ENCODE measurements around the gene SESN2.

Gene SESN2

GRCh38 chr1:28282426-28283407, 23.4 kb downstream of the SESN2 start:
- Histone ChIP-seq H3K9me2 (replicated peaks; ENCODE audit: low read depth, low read length) (no peaks in the 10 kb centered on the region), H3K36me3 (ENCODE audit: insufficient read depth, low read length) (peaks cover 8% of the 10 kb centered on the region; the same call in 1 of the 2 replicates), H3K9ac (ENCODE audit: low read depth, low read length, poor library complexity, severe bottlenecking) (no peak overlapping the region), H3K4me2 (ENCODE audit: low read depth, low read length, poor library complexity, severe bottlenecking) (no peak overlapping the region), H2AFZ (ENCODE audit: low read length) (no peak overlapping the region), H3K79me2 (ENCODE audit: insufficient read depth, low read length) (no peaks in the 10 kb centered on the region), H3K9me3 (ENCODE audit: insufficient read depth, low read depth, low read length) (no peaks in the 10 kb centered on the region), H3F3A (ENCODE audit: low read depth) (no peaks in the 10 kb centered on the region), H3K4me3 (ENCODE audit: low read length, poor library complexity, severe bottlenecking) (no peak overlapping the region), H3K4me1 (ENCODE audit: insufficient read depth, low read length, poor library complexity, severe bottlenecking) (no peaks in the 10 kb centered on the region), H4K20me1 (ENCODE audit: insufficient read depth, low read length, poor library complexity, severe bottlenecking) (no peaks in the 10 kb centered on the region), H3K27me3 (ENCODE audit: insufficient read depth, low read length, poor library complexity, severe bottlenecking) (no peaks in the 10 kb centered on the region)
- no peak for TF ChIP-seq EZH2phosphoT487 (IDR thresholded peaks at IDR 0.05; ENCODE audit: borderline replicate concordance)
- TF ChIP-seq, protein P1, sequence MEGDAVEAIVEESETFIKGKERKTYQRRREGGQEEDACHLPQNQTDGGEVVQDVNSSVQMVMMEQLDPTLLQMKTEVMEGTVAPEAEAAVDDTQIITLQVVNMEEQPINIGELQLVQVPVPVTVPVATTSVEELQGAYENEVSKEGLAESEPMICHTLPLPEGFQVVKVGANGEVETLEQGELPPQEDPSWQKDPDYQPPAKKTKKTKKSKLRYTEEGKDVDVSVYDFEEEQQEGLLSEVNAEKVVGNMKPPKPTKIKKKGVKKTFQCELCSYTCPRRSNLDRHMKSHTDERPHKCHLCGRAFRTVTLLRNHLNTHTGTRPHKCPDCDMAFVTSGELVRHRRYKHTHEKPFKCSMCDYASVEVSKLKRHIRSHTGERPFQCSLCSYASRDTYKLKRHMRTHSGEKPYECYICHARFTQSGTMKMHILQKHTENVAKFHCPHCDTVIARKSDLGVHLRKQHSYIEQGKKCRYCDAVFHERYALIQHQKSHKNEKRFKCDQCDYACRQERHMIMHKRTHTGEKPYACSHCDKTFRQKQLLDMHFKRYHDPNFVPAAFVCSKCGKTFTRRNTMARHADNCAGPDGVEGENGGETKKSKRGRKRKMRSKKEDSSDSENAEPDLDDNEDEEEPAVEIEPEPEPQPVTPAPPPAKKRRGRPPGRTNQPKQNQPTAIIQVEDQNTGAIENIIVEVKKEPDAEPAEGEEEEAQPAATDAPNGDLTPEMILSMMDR (conservative IDR thresholded peaks at IDR 0.05; ENCODE audit: low read length), result no peak

DNA sequence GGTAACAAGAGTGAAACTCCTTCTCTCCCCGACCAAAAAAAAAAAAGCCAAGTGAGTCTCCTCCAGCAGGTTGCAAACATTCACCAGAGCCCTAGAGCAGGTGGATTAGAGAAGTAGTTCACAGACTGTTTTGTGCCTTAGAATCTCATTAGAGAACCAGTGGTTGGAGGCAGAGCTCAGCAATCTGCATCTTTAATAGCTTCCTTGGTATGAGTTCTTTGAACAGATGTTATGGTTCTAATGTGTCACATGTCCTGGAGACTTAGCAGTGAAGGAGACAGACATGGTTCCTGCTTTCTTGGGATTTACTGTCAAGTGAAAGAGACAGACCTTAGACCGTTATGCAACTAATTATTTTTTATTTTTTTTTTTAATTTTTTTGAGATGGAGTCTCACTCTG, 26.8 kb downstream of the SESN2 start:
- Histone ChIP-seq H3K9me3 (ENCODE audit: insufficient read depth, low read depth, low read length) (no peaks in the 10 kb centered on the region), H3K4me1 (ENCODE audit: insufficient read depth, low read length, poor library complexity, severe bottlenecking) (no peaks in the 10 kb centered on the region), H3F3A (ENCODE audit: low read depth) (no peaks in the 10 kb centered on the region), H3K9me2 (replicated peaks; ENCODE audit: low read depth, low read length) (no peaks in the 10 kb centered on the region), H4K20me1 (ENCODE audit: insufficient read depth, low read length, poor library complexity, severe bottlenecking) (no peaks in the 10 kb centered on the region), H3K4me2 (ENCODE audit: low read depth, low read length, poor library complexity, severe bottlenecking) (no peak overlapping the region), H2AFZ (ENCODE audit: low read length) (no peak overlapping the region; the same call in 1 of the 2 replicates), H3K9ac (ENCODE audit: low read depth, low read length, poor library complexity, severe bottlenecking) (no peak overlapping the region), H3K36me3 (ENCODE audit: insufficient read depth, low read length) (peaks cover under 1% of the 10 kb centered on the region; the same call in 1 of the 2 replicates), H3K79me2 (ENCODE audit: insufficient read depth, low read length) (no peaks in the 10 kb centered on the region), H3K4me3 (ENCODE audit: low read length, poor library complexity, severe bottlenecking) (no peak overlapping the region), H3K27me3 (ENCODE audit: insufficient read depth, low read length, poor library complexity, severe bottlenecking) (no peaks in the 10 kb centered on the region)
- TF ChIP-seq EZH2phosphoT487 (IDR thresholded peaks at IDR 0.05; ENCODE audit: borderline replicate concordance), result no peak
- TF ChIP-seq, protein P1 (conservative IDR thresholded peaks at IDR 0.05; ENCODE audit: low read length), result no peak

DNA sequence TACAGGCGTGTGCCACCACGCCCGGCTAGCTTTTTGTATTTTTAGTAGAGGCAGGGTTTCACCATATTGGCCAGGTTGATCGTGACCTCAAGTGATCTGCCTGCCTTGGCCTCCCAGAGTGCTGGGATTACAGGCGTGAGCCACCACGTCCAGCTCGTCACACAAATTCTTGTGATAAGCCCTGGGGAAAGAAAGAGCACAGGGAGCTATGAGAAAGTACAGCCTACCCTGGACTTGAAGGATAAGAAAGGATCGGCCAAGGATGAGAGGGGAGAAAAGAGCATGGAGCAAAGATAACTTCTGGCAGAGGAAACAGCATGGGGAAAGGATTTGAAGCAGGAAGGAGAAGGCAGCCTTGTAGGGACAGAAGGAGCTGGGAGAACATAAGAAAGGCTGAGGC, 29.2 kb downstream of the SESN2 start:
- H3K4me2 ChIP-seq (ENCODE audit: low read depth, low read length, poor library complexity, severe bottlenecking), result no peak overlapping the region
- no peak for TF ChIP-seq EZH2phosphoT487 (IDR thresholded peaks at IDR 0.05; ENCODE audit: borderline replicate concordance)
- TF ChIP-seq, protein P1 (conservative IDR thresholded peaks at IDR 0.05; ENCODE audit: low read length), result no peak
- H3K27me3 ChIP-seq (ENCODE audit: insufficient read depth, low read length, poor library complexity, severe bottlenecking), result no peaks in the 10 kb centered on the region
- no peaks in the 10 kb centered on the region for H3K9me2 ChIP-seq (replicated peaks; ENCODE audit: low read depth, low read length)
- no peaks in the 10 kb centered on the region for H4K20me1 ChIP-seq (ENCODE audit: insufficient read depth, low read length, poor library complexity, severe bottlenecking)
- no peaks in the 10 kb centered on the region for H3K79me2 ChIP-seq (ENCODE audit: insufficient read depth, low read length)
- no peaks in the 10 kb centered on the region for H3K9me3 ChIP-seq (ENCODE audit: insufficient read depth, low read depth, low read length)
- H3F3A ChIP-seq (ENCODE audit: low read depth), result no peaks in the 10 kb centered on the region
- H3K9ac ChIP-seq (ENCODE audit: low read depth, low read length, poor library complexity, severe bottlenecking), result no peak overlapping the region
- H3K4me1 ChIP-seq (ENCODE audit: insufficient read depth, low read length, poor library complexity, severe bottlenecking), result no peaks in the 10 kb centered on the region
- no peak overlapping the region for H3K4me3 ChIP-seq (ENCODE audit: low read length, poor library complexity, severe bottlenecking)
- H3K36me3 ChIP-seq (ENCODE audit: insufficient read depth, low read length), result no peaks in the 10 kb centered on the region
- H2AFZ ChIP-seq (ENCODE audit: low read length), result no peak overlapping the region
